A549 (cell line): ENCODE data around the gene MASTL. TPM values are rescaled to one million over a fixed set of nuclear protein-coding genes. Genes with fewer than 3 reads are reported as not detected.
"Not testable (repeated sequence)": the region's sequence is repeated elsewhere in the genome, so short reads cannot be mapped to it uniquely, and the experiment has no call there.

ENCODE experiments used
- ATAC-seq, 2 experiments: fragments of 200-7000 bp in 1 of 2; fragments of >200 bp in 1 of 2; cut with Nextera tagmentation in 1 of 2; cut with Tn5 transposase in 1 of 2; 3 replicates each; pipeline versions ENCODE4 v1.8.0 to v1.9.1; 2018 to 2020; ENCODE audit warnings: mild to moderate bottlenecking in 1 of 2, moderate library complexity in 1 of 2
- CTCF ChIA-PET: fragments of 300-600 bp; sonication (Branson Sonifier 250); formaldehyde crosslinking; extraction: SDS; loops from one replicate; lab custom pipeline; 2021; ENCODE audit warnings: antibody characterized with exemption, inconsistent platforms; lab: Yijun Ruan, JAX
- POLR2A ChIA-PET: fragments of 350-600 bp; formaldehyde crosslinking; extraction: SDS; loops from one replicate; lab custom pipeline; 2021; ENCODE audit warnings: antibody characterized with exemption, inconsistent platforms; lab: Yijun Ruan, JAX
- DNase-seq, 2 experiments: peaks; one replicate each; pipeline versions ENCODE4 v3.0.0 to v3.0.0-alpha.2; 2011 to 2016; ENCODE audit warnings: low read depth in 1 of 2, low spot score in 1 of 2
- FAIRE-seq: peaks from 2 replicates; lab custom pipeline; 2011; peaks lifted over from hg19 to GRCh38; lab: Jason Lieb, UNC
- H3K27ac ChIP-seq, 2 experiments: fragments of >200 bp; sonication (Bioruptor Twin); formaldehyde crosslinking; 3 replicates each; pipeline ENCODE4 v1.5.1; 2016 to 2017
- H3K4me1 ChIP-seq: fragments of >200 bp; sonication (Bioruptor Twin); formaldehyde crosslinking; 3 replicates; pipeline ENCODE4 v1.6.1; 2016
- H3K4me2 ChIP-seq: fragments of >200 bp; sonication (Bioruptor Twin); formaldehyde crosslinking; 3 replicates; pipeline ENCODE4 v1.6.1; 2016
- H3K4me3 ChIP-seq: fragments of >200 bp; sonication (Bioruptor Twin); formaldehyde crosslinking; 3 replicates; pipeline ENCODE4 v1.5.1; 2016
- H3K9me3 ChIP-seq: fragments of >200 bp; sonication (Bioruptor Twin); formaldehyde crosslinking; 3 replicates; pipeline ENCODE4 v1.6.1; 2016
- BHLHE40 ChIP-seq: IDR thresholded peaks from 2 replicates; pipeline ENCODE4 v1.6.1; 2012; ENCODE audit warnings: low read depth, low read length, inconsistent platforms
- CBX2 ChIP-seq: fragments of 200-600 bp; sonication (generic); IDR thresholded peaks from 2 replicates; pipeline ENCODE4 v1.6.1; 2016; ENCODE audit warnings: low read depth, mild to moderate bottlenecking, borderline replicate concordance
- CEBPB ChIP-seq, 2 experiments: fragments of >200 bp in 1 of 2; sonication (Bioruptor Twin) in 1 of 2; formaldehyde crosslinking in 1 of 2; IDR thresholded peaks; 2 replicates each; pipeline ENCODE4 v1.6.1; 2012 to 2016
- E2F6 ChIP-seq: IDR thresholded peaks from 2 replicates; pipeline ENCODE4 v1.6.1; 2012; ENCODE audit warnings: low read depth, borderline replicate concordance
- EHF ChIP-seq: fragments of 250-450 bp; sonication (Bioruptor Pico); IDR thresholded peaks from 2 replicates; pipeline ENCODE4 v1.5.0; 2020; ENCODE audit warnings: mild to moderate bottlenecking
- EHMT2 ChIP-seq: fragments of 200-600 bp; sonication (generic); IDR thresholded peaks from 2 replicates; pipeline ENCODE4 v1.6.1; 2016; ENCODE audit warnings: antibody characterized with exemption, low read depth, mild to moderate bottlenecking, moderate library complexity
- ELK1 ChIP-seq: fragments of 150-350 bp; IDR thresholded peaks from 2 replicates; pipeline ENCODE4 v1.6.1; 2014; ENCODE audit warnings: low read depth, mild to moderate bottlenecking, low read length
- EP300 ChIP-seq, 2 experiments: fragments of >200 bp; sonication (Bioruptor Twin); formaldehyde crosslinking; IDR thresholded peaks; 2 replicates in 1 of 2; 3 replicates in 1 of 2; pipeline ENCODE4 v1.6.1; 2016 to 2017
- ESRRA ChIP-seq: fragments of 150-350 bp; IDR thresholded peaks from 2 replicates; pipeline ENCODE4 v1.6.1; 2014; ENCODE audit warnings: mild to moderate bottlenecking, low read length, borderline replicate concordance
- FOSB ChIP-seq: fragments of 250-450 bp; sonication (Bioruptor Pico); IDR thresholded peaks from 2 replicates; pipeline ENCODE4 v1.5.0; 2020; ENCODE audit warnings: mild to moderate bottlenecking, moderate library complexity
- FOSL2 ChIP-seq, 2 experiments: fragments of 450-650 bp in 1 of 2; fragments of >200 bp in 1 of 2; sonication (Bioruptor Twin) in 1 of 2; formaldehyde crosslinking; IDR thresholded peaks; 2 replicates each; pipeline versions ENCODE4 v1.5.0 to v1.6.1; 2016 to 2020; ENCODE audit warnings: mild to moderate bottlenecking in 1 of 2, moderate library complexity in 1 of 2
- HEYL ChIP-seq: fragments of 250-450 bp; sonication (Bioruptor Pico); IDR thresholded peaks from 2 replicates; pipeline ENCODE4 v1.8.0; 2021; ENCODE audit warnings: mild to moderate bottlenecking, moderate library complexity
- HOXB13 ChIP-seq: fragments of 250-450 bp; sonication (Bioruptor Pico); IDR thresholded peaks from 2 replicates; pipeline ENCODE4 v1.5.0; 2020; ENCODE audit warnings: low read depth, mild to moderate bottlenecking, moderate library complexity
- JUN ChIP-seq, 2 experiments: fragments of >200 bp; sonication (Bioruptor Twin); formaldehyde crosslinking; IDR thresholded peaks; 2 replicates in 1 of 2; 3 replicates in 1 of 2; pipeline ENCODE4 v1.6.1; 2016 to 2017
- MAFK ChIP-seq: fragments of 450-650 bp; IDR thresholded peaks from 2 replicates; pipeline ENCODE4 v1.6.1; 2014; ENCODE audit not compliant: partially characterized antibody
- MYC ChIP-seq: IDR thresholded peaks from 2 replicates; pipeline ENCODE4 v1.6.1; 2012; ENCODE audit warnings: mild to moderate bottlenecking, inconsistent platforms, low read length, improper control_type of control experiment, borderline replicate concordance
- PBX3 ChIP-seq: IDR thresholded peaks from 2 replicates; pipeline ENCODE4 v1.6.1; 2012
- PHF8 ChIP-seq: fragments of 200-600 bp; sonication (generic); IDR thresholded peaks from 2 replicates; pipeline ENCODE4 v1.6.1; 2016; ENCODE audit warnings: low read depth, mild to moderate bottlenecking, antibody characterized with exemption, moderate library complexity, borderline replicate concordance
- POLR2AphosphoS2 ChIP-seq: conservative IDR thresholded peaks from 2 replicates; pipeline ENCODE4 v1.6.1; 2012; ENCODE audit warnings: low read length, improper control_type of control experiment, inconsistent platforms
- RARB ChIP-seq: fragments of 250-450 bp; sonication (Bioruptor Pico); IDR thresholded peaks from 2 replicates; pipeline ENCODE4 v1.8.0; 2021; ENCODE audit warnings: mild to moderate bottlenecking, moderate library complexity
- RFX5 ChIP-seq: fragments of 450-650 bp; IDR thresholded peaks from 2 replicates; pipeline ENCODE4 v1.7.1; 2014; ENCODE audit warnings: antibody characterized with exemption, mild to moderate bottlenecking, moderate library complexity
- SREBF2 ChIP-seq: fragments of 450-650 bp; IDR thresholded peaks from 2 replicates; pipeline ENCODE4 v1.6.1; 2014; ENCODE audit warnings: mild to moderate bottlenecking, moderate library complexity
- TFCP2L1 ChIP-seq: fragments of 250-450 bp; sonication (Bioruptor Pico); IDR thresholded peaks from 2 replicates; pipeline ENCODE4 v1.5.0; 2021; ENCODE audit warnings: mild to moderate bottlenecking
- TP53 ChIP-seq: fragments of 250-450 bp; sonication (Bioruptor Pico); IDR thresholded peaks from 2 replicates; pipeline ENCODE4 v1.5.0; 2021; ENCODE audit warnings: mild to moderate bottlenecking, moderate library complexity
- ZC3H11A ChIP-seq: fragments of 450-650 bp; IDR thresholded peaks from 2 replicates; pipeline ENCODE4 v1.6.1; 2014; ENCODE audit warnings: antibody characterized with exemption, mild to moderate bottlenecking
- ZNF302 ChIP-seq: fragments of 250-450 bp; sonication (Bioruptor Pico); IDR thresholded peaks from 2 replicates; pipeline ENCODE4 v1.9.0; 2021; ENCODE audit warnings: inconsistent platforms, mild to moderate bottlenecking, moderate library complexity
- WGBS: methylation state at CpG from one replicate; pipeline ENCODE4 v1.1.6; 2017; ENCODE audit errors: missing lambda C conversion rate; 5-methylcytosine and 5-hydroxymethylcytosine counted together
- polyA plus RNA-seq, 4 experiments: library from polyadenylated mRNA; depleted of rRNA in 3 of 4; stranded (reverse); fragments of >200 nt; fragmentation: RNase III in 1 of 4; extraction: RNeasy Plus Mini Kit Qiagen cat#74134 plus additional on column Dnase treatment in 1 of 4; gene quantifications; 2 replicates in 3 of 4; 3 replicates in 1 of 4; pipeline ENCODE4 v1.2.3, GENCODE V29; 2011 to 2017

Gene MASTL
- polyA plus RNA-seq, 2 of the 4 experiments (the other 2 are of a cell fraction) = 21.3 to 22.1 TPM

- DNase-seq = peak; percentile 15 to 28
- Histone ChIP-seq H3K4me2 (peak overlapping the region; percentile 96), H3K9me3 (no peaks in the 10 kb centered on the region), H3K27ac (peak overlapping the region; percentile 90 to 94), H3K4me1 (peaks cover 38% of the 10 kb centered on the region), H3K4me3 (peak overlapping the region; percentile 68)
- ChIA-PET CTCF (interaction anchor here (0.7 to 1.4 kb wide), 8 partner anchors 9 to 468 kb away, joined by 3 to 7 read pairs (median 3); no protein-coding TSS in a partner anchor), POLR2A (interaction anchor here (0.7 to 2.0 kb wide), 10 partner anchors 10 to 667 kb away, joined by 3 to 9 read pairs (median 4); partner anchors contain the start of gene ACBD5)
- FAIRE-seq = no peak
- no peak for TF ChIP-seq EHF (CRISPR knock-in tag)
- TF ChIP-seq CEBPB (IDR thresholded peaks at IDR 0.05) = no peak
- no peak for TF ChIP-seq CBX2
- TF ChIP-seq JUN (IDR thresholded peaks at IDR 0.05) = no peak
- TF ChIP-seq PHF8 = no peak; the same call in 1 of the 2 replicates
- TF ChIP-seq POLR2AphosphoS2 = no peak
- TF ChIP-seq MYC = no peak
- TF ChIP-seq HEYL (CRISPR knock-in tag) = no peak
- TF ChIP-seq PBX3 = no peak
- TF ChIP-seq MAFK = no peak
- no peak for TF ChIP-seq BHLHE40
- no peak for TF ChIP-seq ZC3H11A
- no peak for TF ChIP-seq RARB (CRISPR knock-in tag)
- TF ChIP-seq FOSB = no peak
- TF ChIP-seq TP53 (CRISPR knock-in tag) = no peak
- no peak for TF ChIP-seq EHMT2
- no peak for TF ChIP-seq E2F6
- no peak for TF ChIP-seq ZNF302 (CRISPR knock-in tag)
- TF ChIP-seq HOXB13 (CRISPR knock-in tag) = no peak
- TF ChIP-seq ESRRA = no peak
- WGBS = 1% methylated on average over 18 of the region's 18 CpGs
- peak; percentile 6 to 11 for ATAC-seq
Observed at GRCh38 chr10:27153845-27154193, 1.3 kb upstream of the MASTL start.

- peak in 1 of 2 experiments; percentile 19 for DNase-seq
Observed at GRCh38 chr10:27156566-27156965, 1.4 kb downstream of the MASTL start.

GRCh38 chr10:27157150-27157549 lies 2.0 kb downstream of the MASTL start:
- Histone ChIP-seq H3K27ac (peak overlapping the region; percentile 90 to 94; a peak in 4 of 6 replicates), H3K4me2 (peak overlapping the region; percentile 92), H3K4me3 (peak overlapping the region; percentile 68; the same call in 1 of the 3 replicates), H3K4me1 (peaks cover 39% of the 10 kb centered on the region), H3K9me3 (no peaks in the 10 kb centered on the region)
- no peak for ATAC-seq
- WGBS = 65% methylated on average over 2 of the region's 2 CpGs
- ChIA-PET CTCF (no interaction called here), POLR2A (no interaction called here)
- no peak for FAIRE-seq
- DNase-seq = peak in 1 of 2 experiments; percentile 8
- TF ChIP-seq RFX5 = no peak
- no peak for TF ChIP-seq E2F6
- no peak for TF ChIP-seq RARB (CRISPR knock-in tag)
- TF ChIP-seq FOSL2 (IDR thresholded peaks at IDR 0.05) = no peak
- no peak for TF ChIP-seq FOSL2 (CRISPR knock-in tag; IDR thresholded peaks at IDR 0.05)
- TF ChIP-seq ELK1 = no peak
- no peak for TF ChIP-seq TFCP2L1 (CRISPR knock-in tag)
- TF ChIP-seq MAFK = no peak
- TF ChIP-seq BHLHE40 = no peak
- TF ChIP-seq SREBF2 = no peak
- no peak for TF ChIP-seq CEBPB (IDR thresholded peaks at IDR 0.05)
- no peak for TF ChIP-seq EP300 (IDR thresholded peaks at IDR 0.05)

More at GRCh38 chr10:27156566-27156965, 1.4 kb downstream of the MASTL start:
- H3K9me3 ChIP-seq, CTCF ChIA-PET, FAIRE-seq, ATAC-seq, POLR2A ChIA-PET: not testable (repeated sequence)
- Histone ChIP-seq H3K27ac (peak overlapping the region; percentile 90 to 94), H3K4me1 (peaks cover 43% of the 10 kb centered on the region), H3K4me3 (peak overlapping the region; percentile 68), H3K4me2 (peak overlapping the region; percentile 92)
- WGBS = 84% methylated on average over 17 of the region's 17 CpGs
